Ascending aorta (tissue), 2 donors: Measurements from ENCODE around the gene CRACDL. TPM values are rescaled to one million over a fixed set of nuclear protein-coding genes. Genes with fewer than 3 reads are reported as not detected.

Experiments
- DNase-seq, 2 donors: peaks; one replicate each; pipeline ENCODE4 v3.0.0-alpha.2; 2019; ENCODE audit warnings: low spot score in 2 of 2
- H3K27ac ChIP-seq, 2 donors: fragments of 200-600 bp; sonication (generic); one replicate each; pipeline ENCODE4 v1.5.1; 2016 to 2017; ENCODE audit warnings: mild to moderate bottlenecking in 1 of 2
- H3K27me3 ChIP-seq: fragments of 200-600 bp; sonication (generic); one replicate; pipeline ENCODE4 v1.5.1; 2017
- H3K36me3 ChIP-seq, 2 donors: fragments of 200-600 bp; sonication (generic); one replicate each; pipeline ENCODE4 v1.5.1; 2016
- H3K4me1 ChIP-seq, 2 donors: fragments of 200-600 bp; sonication (generic); one replicate each; pipeline ENCODE4 v1.5.1; 2016 to 2017; ENCODE audit warnings: mild to moderate bottlenecking in 1 of 2
- H3K4me3 ChIP-seq, 2 donors: fragments of 200-600 bp; sonication (generic); one replicate each; pipeline ENCODE4 v1.5.1; 2016 to 2017; ENCODE audit warnings: mild to moderate bottlenecking in 1 of 2
- H3K9me3 ChIP-seq, 2 donors: fragments of 200-600 bp; sonication (generic); one replicate each; pipeline ENCODE4 v1.5.1; 2016
- CTCF ChIP-seq, 3 experiments: fragments of 200-600 bp in 2 of 3; fragments of 450-650 bp in 1 of 3; sonication (generic) in 2 of 3; IDR thresholded peaks; one replicate each; pipeline ENCODE4 v1.5.1; 2016 to 2019; ENCODE audit warnings: antibody characterized with exemption in 3 of 3, mild to moderate bottlenecking in 1 of 3, moderate library complexity in 1 of 3
- intact Hi-C: fragments of 100-400 bp; cut with DNase I; formaldehyde crosslinking; loops from one replicate; pipeline ENCODE4 v1.15.1; 2023
- total RNA-seq: library from RNA; depleted of rRNA; stranded (reverse); fragments of >200 nt; gene quantifications from one replicate; pipeline ENCODE4 v1.1.0, GENCODE V29; 2016

The CRACDL gene
- total RNA-seq, 1 donor from 2014 or later, result 51.9 TPM

GRCh38 chr2:98821629-98822135, 114.3 kb downstream of the CRACDL start:
- H3K4me3 ChIP-seq, result peak overlapping the region in 1 of 2 donors; percentile 5
- H3K4me1 ChIP-seq, result peaks cover 3 to 10% of the 10 kb centered on the region in 2 donors
- no peak overlapping the region for H3K27ac ChIP-seq
- TF ChIP-seq CTCF (IDR thresholded peaks at IDR 0.05), result no peak
- no peak for DNase-seq
- no peaks in the 10 kb centered on the region for H3K9me3 ChIP-seq
- no peaks in the 10 kb centered on the region for H3K27me3 ChIP-seq
- intact Hi-C loops, result loop anchor here (5.0 kb wide), 1 partner anchor 89 kb away; the partner anchor contains the start of gene MGAT4A
- H3K36me3 ChIP-seq, result no peaks in the 10 kb centered on the region

- peak in 1 of 2 donors; percentile 30 for DNase-seq
- intact Hi-C loops, result no loop called here
- Histone ChIP-seq H3K4me3 (no peak overlapping the region), H3K9me3 (no peaks in the 10 kb centered on the region), H3K36me3 (no peaks in the 10 kb centered on the region), H3K27me3 (no peaks in the 10 kb centered on the region), H3K27ac (no peak overlapping the region), H3K4me1 (peaks cover 3 to 10% of the 10 kb centered on the region in 2 donors)
- TF ChIP-seq CTCF (IDR thresholded peaks at IDR 0.05), result no peak
Observed at GRCh38 chr2:98819231-98819766, 116.7 kb downstream of the CRACDL start.

- Histone ChIP-seq H3K9me3 (no peaks in the 10 kb centered on the region), H3K27me3 (no peaks in the 10 kb centered on the region), H3K27ac (no peak overlapping the region), H3K4me3 (no peak overlapping the region), H3K36me3 (no peaks in the 10 kb centered on the region), H3K4me1 (peaks cover 3 to 6% of the 10 kb centered on the region in 2 donors)
- DNase-seq, result peak in 1 of 2 donors; percentile 40
- no peak for TF ChIP-seq CTCF (IDR thresholded peaks at IDR 0.05)
- intact Hi-C loops, result no loop called here
Observed at GRCh38 chr2:98818164-98818563, 117.9 kb downstream of the CRACDL start.

GRCh38 chr2:98816281-98816680, 119.7 kb downstream of the CRACDL start:
- Histone ChIP-seq H3K27me3 (no peaks in the 10 kb centered on the region), H3K27ac (no peak overlapping the region), H3K9me3 (no peaks in the 10 kb centered on the region), H3K36me3 (no peaks in the 10 kb centered on the region), H3K4me3 (no peak overlapping the region), H3K4me1 (no peaks in the 10 kb centered on the region)
- peak in 1 of 2 donors; percentile 2 for DNase-seq
- intact Hi-C loops, result no loop called here
- no peak for TF ChIP-seq CTCF (IDR thresholded peaks at IDR 0.05)

- Histone ChIP-seq H3K4me3 (no peak overlapping the region), H3K27ac (no peak overlapping the region), H3K27me3 (no peaks in the 10 kb centered on the region), H3K9me3 (no peaks in the 10 kb centered on the region), H3K4me1 (peaks cover 0 to 4% of the 10 kb centered on the region in 2 donors), H3K36me3 (no peaks in the 10 kb centered on the region)
- DNase-seq, result peak in 1 of 2 donors; percentile 53
- intact Hi-C loops, result no loop called here
- no peak for TF ChIP-seq CTCF (IDR thresholded peaks at IDR 0.05)
Observed at GRCh38 chr2:98815795-98816194, 120.2 kb downstream of the CRACDL start.
